GM21723 (cell line): ENCODE results near the gene SSH3.
"Not testable (repeated sequence)": the region's sequence is repeated elsewhere in the genome, so short reads cannot be mapped to it uniquely, and the experiment has no call there.

Experiments
- ATAC-seq: cut with Tn5 transposase; IDR thresholded peaks from one replicate; pipeline ENCODE4 v1.9.1; 2021; ENCODE audit warnings: mild to moderate bottlenecking, moderate library complexity; ENCODE audit not compliant: unreplicated experiment

Gene SSH3

GRCh38 chr11:67303132-67303834 is at the start of gene SSH3:
Gene SSH3 (plus strand): TSS chr11:67303530. CDS start chr11:67303626, 96 bp downstream.
- ATAC-seq, result no peak

GRCh38 chr11:67253872-67254624 is 49.3 kb upstream of the SSH3 start:
- no peak for ATAC-seq

DNA sequence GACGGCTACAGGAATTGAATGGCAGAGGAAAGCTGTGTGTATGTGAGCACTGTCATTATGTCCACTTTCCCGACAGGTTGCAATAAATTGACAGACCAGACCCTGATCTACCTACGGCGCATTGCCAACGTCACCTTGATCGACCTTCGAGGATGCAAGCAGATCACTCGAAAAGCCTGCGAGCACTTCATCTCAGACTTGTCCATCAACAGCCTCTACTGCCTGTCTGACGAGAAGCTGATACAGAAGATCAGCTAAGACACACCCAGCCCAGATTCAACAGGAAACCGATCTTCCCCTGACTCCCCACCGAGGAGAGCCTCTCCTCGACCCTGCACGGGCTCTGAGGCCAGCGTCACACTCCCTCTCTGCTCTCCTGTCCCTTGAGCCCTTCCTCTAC is 48.5 kb upstream of the SSH3 start:
- ATAC-seq, result no peak

- no peak for ATAC-seq
Measured at GRCh38 chr11:67255353-67255752, 48.0 kb upstream of the SSH3 start.

DNA sequence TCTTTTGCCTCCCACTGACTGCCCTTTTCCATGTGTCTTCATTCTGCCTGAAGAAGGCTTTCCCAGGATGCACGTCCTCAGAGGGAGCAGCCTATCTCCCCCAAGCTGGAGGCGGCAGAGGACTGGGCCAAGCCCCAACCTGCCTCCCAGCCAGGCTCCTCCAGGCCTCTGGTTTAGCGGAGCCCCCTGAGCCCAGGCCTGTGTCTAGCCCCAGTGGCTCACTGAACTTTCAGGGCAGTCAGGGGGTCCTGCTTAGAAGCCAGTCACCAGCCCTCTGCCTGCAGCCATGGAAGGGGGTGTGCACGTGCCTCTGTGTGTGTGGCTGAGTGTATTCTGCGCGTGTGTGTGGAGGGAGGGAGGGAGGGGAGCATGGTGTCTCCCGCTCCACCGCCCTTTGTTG is 47.5 kb upstream of the SSH3 start:
- no peak for ATAC-seq

- ATAC-seq, result no peak
Measured at GRCh38 chr11:67256477-67257135, 46.7 kb upstream of the SSH3 start.

DNA sequence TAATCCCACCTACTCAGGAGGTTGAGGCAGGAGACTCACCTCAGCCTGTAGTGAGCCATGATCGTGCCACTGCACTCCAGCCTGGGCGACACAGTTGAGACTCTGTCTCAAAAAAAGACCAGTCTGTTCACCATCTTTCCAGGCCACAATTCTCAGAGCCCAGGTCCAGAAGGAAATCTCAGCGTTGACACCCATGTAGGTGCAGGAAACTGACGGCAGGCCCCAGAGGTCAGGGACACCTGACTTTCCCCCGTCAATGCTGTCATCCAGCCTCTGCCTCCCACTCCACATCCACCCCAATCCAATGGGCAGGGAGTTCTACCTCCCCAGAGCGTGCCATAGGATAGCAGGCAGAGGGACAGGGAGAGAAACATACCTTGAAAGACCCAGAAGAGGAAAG is 42.9 kb upstream of the SSH3 start:
- no peak for ATAC-seq

GRCh38 chr11:67260885-67261639 is 42.3 kb upstream of the SSH3 start:
- not testable (repeated sequence) for ATAC-seq

- no peak for ATAC-seq
Measured at GRCh38 chr11:67261640-67261945, 41.7 kb upstream of the SSH3 start.

- ATAC-seq, result no peak
Measured at GRCh38 chr11:67261946-67262681, 41.2 kb upstream of the SSH3 start.

GRCh38 chr11:67262731-67263675 is 40.3 kb upstream of the SSH3 start:
- no peak for ATAC-seq

DNA sequence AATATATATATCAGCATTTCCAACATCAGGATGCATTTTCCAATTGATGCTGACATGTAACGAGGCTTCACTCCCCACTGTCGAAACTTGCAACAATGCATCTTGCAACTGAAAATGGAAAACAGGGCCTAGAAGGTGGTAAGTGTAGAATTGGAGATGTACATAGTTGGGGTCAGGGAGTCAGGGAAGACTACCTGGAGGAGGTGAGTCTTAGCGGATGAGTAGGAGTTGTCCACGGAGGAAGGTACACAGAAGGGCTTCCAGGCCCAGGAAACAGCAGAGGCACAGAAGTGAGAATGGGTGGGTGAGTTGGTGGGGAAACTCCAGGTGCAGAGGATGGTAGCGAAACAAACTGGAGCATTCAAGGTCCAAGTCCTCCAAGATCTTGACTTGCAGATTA is 39.1 kb upstream of the SSH3 start:
- ATAC-seq, result no peak

- no peak for ATAC-seq
Measured at GRCh38 chr11:67264877-67265632, 38.3 kb upstream of the SSH3 start.

GRCh38 chr11:67265633-67266448 is 37.5 kb upstream of the SSH3 start:
- ATAC-seq, result no peak

- no peak for ATAC-seq
Measured at GRCh38 chr11:67266449-67267187, 36.7 kb upstream of the SSH3 start, which contains the start of gene GRK2. Gene GRK2 (plus strand): TSS chr11:67266473. CDS start chr11:67266700, 227 bp downstream.

GRCh38 chr11:67267188-67268080 is 35.9 kb upstream of the SSH3 start:
- ATAC-seq, result no peak
